ENCODE results near the gene PRH2. TPM values are rescaled to one million over a fixed set of nuclear protein-coding genes. Genes with fewer than 3 reads are reported as not detected.

The PRH2 gene
- polyA plus RNA-seq, 3 donors, result not detected

DNA sequence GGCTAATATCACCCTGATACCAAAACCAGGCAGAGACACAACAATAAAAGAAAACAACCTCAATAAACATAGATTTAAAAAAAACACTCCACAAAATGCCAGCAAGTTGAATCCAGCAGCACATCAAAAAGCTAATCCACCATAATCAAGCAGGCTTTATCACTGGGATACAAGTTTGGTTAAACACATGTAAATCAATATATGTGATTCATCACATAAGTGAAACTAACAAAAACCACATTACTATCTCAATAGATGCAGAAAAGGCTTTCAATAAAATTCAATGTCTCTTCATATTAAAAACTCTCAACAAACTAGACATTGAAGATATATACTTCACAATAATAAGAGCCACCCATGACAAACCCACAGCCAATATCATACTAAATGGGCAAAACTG, 27.0 kb downstream of the PRH2 start:
- H3K27ac ChIP-seq (ENCODE audit: low read depth, low read length), result no peak overlapping the region

DNA sequence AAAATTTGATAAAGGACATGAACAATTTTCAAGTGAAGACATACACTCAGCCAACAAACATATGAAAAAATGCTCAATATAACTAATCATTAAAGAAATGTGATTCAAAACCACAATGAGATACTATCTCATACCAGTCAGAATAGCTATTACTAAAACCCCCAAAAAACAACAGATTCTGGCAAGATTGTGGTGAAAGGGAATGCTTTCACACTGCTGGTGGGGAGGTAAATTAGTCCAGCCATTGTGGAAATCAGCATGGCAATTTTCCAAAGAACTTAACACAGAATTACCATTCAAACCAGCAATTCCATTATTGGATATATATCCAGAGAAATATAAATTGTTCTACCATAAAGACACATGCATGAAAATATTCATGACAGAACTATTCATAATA, 28.7 kb downstream of the PRH2 start:
- H3K27ac ChIP-seq (ENCODE audit: low read depth, low read length), result no peak overlapping the region

DNA sequence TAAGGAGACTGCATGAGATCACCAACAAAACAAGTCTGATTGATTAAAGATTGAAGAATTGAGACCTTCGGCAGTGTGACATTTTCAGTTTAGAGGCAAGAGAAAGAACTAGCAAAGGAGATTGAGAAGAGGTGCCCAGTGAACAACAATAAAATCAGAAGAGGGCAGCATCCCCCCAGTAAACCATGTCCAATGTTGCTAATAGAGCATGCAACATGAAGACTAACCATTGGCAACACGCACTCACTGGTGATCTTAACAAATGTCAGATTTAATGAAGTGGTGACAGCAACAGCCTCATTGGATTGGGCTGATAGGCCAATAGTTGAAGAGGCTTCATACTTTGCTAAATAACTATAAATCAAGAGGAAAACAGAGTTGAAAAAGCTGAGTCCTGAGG, 30.8 kb downstream of the PRH2 start:
- WGBS, 3 donors, result 93 to 98% (median 94%) methylated on average over 2 of the region's 2 CpGs
- H3K27ac ChIP-seq (ENCODE audit: low read depth, low read length), result no peak overlapping the region

DNA sequence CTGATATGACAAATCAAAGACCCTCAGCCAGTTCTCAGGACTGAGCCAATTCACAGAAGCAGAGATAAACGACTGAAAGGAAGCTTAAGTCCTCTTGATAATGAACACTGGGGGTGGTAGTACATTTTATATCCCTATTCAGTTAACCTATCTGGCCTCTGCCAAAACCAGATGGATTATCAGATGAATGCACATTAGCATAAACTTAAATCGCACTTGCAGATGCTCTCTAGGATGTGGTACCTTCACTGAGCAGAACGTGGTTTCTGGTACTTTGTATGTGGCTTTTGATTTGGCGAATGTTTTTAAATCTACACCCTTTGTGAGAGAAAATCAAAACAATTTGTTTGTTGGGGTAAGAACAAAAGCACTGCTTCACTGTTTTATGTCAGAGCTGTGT, 31.2 kb downstream of the PRH2 start:
- 72 to 84% (median 72%) methylated on average over 4 of the region's 4 CpGs for WGBS, 3 donors
- H3K27ac ChIP-seq (ENCODE audit: low read depth, low read length), result no peak overlapping the region

DNA sequence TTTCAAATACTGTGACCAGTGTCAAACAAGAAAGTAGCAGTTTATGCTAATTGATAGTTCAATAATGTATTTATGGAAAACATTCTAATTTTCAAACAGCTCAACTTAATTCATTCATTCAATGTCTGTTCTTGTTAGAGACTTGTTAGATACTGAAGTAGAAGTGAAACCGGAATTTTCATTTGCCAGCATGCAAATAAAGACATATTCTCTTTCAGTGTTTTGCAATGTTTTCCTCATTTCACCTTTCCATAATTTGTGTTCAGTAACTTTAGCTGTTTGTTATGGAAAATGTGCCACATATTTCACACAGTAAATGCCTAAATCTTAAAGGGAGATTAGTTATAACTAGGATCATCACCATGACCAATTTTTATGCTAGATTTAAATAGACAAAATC, 36.4 kb downstream of the PRH2 start:
- no peak overlapping the region for H3K27ac ChIP-seq (ENCODE audit: low read depth, low read length)
- WGBS, 3 donors, result 89 to 100% (median 94%) methylated on average over 1 of the region's 1 CpG

DNA sequence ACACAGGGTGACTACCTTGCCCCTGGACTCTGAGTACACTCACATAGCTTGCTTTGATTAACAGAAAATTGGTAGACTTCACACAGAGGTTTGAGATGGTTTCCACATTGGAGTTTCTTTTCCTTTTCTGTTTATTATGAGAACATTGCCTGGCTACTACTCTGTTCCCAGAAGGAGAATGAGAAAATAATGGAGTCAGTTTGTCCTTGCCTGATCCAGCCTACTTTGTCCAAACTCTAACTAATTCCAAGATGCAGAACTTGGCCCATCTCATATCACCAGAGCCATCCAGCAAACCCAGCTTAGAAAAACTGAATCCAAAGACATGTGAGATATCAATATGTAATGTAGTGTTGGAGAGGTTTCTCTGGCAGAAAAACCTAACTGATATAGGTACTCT, 37.3 kb downstream of the PRH2 start:
- no peak overlapping the region for H3K27ac ChIP-seq (ENCODE audit: low read depth, low read length)

DNA sequence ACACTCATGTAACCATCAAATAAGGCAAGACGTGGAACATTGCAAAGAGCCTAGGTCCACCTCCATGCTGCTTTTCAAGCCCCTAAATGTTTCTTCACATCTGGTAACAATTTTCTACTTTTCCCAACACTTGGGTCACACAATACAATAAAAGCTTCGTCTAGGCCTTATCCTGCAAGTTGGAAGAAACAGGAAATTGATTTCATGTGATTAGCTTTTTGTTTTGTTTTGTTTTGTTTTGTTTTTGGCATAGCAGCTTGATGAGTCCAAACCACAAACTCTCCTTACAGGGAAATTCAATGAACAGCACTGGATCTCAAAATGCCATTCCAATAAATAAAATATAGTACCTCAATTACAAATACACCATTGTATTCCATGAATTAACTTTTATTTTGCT, 38.4 kb downstream of the PRH2 start:
- H3K27ac ChIP-seq (ENCODE audit: low read depth, low read length), result no peak overlapping the region
- WGBS, 3 donors, result 59 to 80% (median 69%) methylated on average over 2 of the region's 2 CpGs

DNA sequence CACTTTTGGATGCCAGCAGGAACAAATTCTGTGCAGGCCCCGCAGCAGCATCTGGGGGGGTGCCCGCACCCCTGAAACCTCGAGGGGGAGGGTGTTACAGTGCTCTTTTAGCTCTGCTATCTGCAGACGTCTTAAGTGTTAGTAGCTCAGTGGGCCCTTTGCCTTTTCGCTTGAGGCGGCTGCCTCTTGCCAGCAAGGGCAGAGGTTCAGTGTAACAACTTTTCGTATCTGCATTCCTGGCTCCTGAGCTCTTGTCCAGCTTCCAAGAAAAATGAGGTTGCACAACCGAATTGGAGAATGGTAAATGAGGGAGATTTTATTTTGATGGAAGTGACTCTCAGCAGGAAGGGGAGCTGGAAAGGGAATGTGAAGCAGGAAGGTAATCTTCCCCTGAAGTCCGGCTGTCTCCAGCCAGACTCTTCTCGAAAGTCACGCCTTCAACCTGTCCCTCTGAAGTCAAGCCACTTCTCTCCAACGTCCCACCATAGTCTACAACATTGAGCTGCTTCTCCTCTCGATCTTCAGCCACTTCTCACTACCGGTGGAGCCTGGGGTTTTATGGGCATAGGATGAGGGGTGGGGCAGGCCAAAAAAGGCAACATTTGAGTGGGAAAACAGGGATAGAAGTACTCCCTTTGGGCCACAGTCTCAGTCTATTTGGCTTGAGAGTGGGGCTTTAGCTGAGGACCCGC, 39.9 kb downstream of the PRH2 start:
- no peak overlapping the region for H3K27ac ChIP-seq (ENCODE audit: low read depth, low read length)
- 68 to 80% (median 73%) methylated on average over 15 of the region's 15 CpGs for WGBS, 3 donors

DNA sequence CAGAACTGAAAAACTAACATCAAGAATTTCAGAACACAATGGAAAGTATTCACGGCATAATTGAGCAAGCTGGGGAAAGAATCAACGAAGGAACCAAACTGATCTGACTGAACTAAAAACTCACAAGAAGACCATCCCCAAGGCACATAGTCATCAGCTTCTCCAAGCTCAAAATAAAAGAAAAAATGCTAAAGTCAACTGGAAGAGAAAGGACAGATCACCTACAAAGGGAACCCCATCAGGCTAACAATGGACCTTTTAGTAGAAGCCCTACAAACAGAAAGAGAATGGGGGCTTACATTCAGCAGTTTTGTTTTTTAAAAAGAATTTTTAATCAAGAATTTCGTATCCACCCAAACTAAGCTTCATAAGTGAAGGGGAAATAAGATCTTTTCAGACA, 45.9 kb downstream of the PRH2 start:
- no peak overlapping the region for H3K27ac ChIP-seq (ENCODE audit: low read depth, low read length)
- 86 to 95% (median 86%) methylated on average over 3 of the region's 3 CpGs for WGBS, 3 donors

DNA sequence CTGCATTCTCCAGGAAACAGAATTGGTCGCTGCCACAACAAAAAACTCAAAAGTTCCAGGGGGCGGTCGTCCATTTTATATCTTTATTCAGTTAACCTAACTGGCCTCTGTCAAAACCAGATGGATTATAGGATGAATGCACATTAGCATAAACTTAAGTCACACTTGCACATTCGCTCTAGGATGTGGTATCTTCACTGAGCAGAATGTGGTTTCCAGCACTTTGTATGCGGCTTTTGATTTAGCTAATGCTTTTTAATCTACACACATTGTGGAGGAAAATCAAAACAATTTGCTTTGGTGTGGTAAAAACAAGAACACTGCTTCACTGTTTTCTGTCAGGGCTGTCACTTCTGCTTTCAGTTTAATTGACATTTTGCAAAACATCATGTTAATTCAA, 53.2 kb downstream of the PRH2 start:
- no peak overlapping the region for H3K27ac ChIP-seq (ENCODE audit: low read depth, low read length)
- 88 to 90% (median 90%) methylated on average over 5 of the region's 5 CpGs for WGBS, 3 donors

Other genes with a start within 250 kb of the PRH2 start
- 100 to 1,000 TPM; 398 to 461 (median 424) TPM for gene YBX3, start 205.9 kb upstream of the PRH2 start, polyA plus RNA-seq
- gene TAS2R7, start 126.6 kb upstream of the PRH2 start, polyA plus RNA-seq, result not detected
- gene TAS2R8, start 122.0 kb upstream of the PRH2 start, polyA plus RNA-seq, result not detected
- gene TAS2R9, start 119.1 kb upstream of the PRH2 start, polyA plus RNA-seq, result under 1 TPM in 1 of 3 donors, not detected in 2; 0.90 TPM
- gene TAS2R10, start 102.9 kb upstream of the PRH2 start, polyA plus RNA-seq, result under 1 TPM in 1 of 3 donors, not detected in 2; 0.07 TPM
- 1 to 10 TPM in 2 of 3 donors, under 1 TPM in 1; 0.59 to 5.5 (median 1.0) TPM for gene PRR4, start 79.8 kb upstream of the PRH2 start, polyA plus RNA-seq
- gene PRH1, start 45.0 kb upstream of the PRH2 start, polyA plus RNA-seq, result 1 to 10 TPM in 2 of 3 donors, under 1 TPM in 1; 0.79 to 1.3 (median 1.2) TPM
- gene TAS2R13, start 19.7 kb upstream of the PRH2 start, polyA plus RNA-seq, result not detected
- gene TAS2R14, start 10.0 kb downstream of the PRH2 start, polyA plus RNA-seq, result under 1 TPM in 2 of 3 donors, not detected in 1; 0.28 to 0.46 TPM
- gene TAS2R50, start 57.7 kb downstream of the PRH2 start, polyA plus RNA-seq, result under 1 TPM in 2 of 3 donors, not detected in 1; 0.06 to 0.67 TPM
- under 1 TPM in 2 of 3 donors, not detected in 1; 0.09 to 0.28 TPM for gene TAS2R20, start 69.1 kb downstream of the PRH2 start, polyA plus RNA-seq
- gene TAS2R19, start 93.4 kb downstream of the PRH2 start, polyA plus RNA-seq, result under 1 TPM in 1 of 3 donors, not detected in 2; 0.14 TPM
- gene TAS2R31, start 102.2 kb downstream of the PRH2 start, polyA plus RNA-seq, result under 1 TPM; 0.06 to 0.67 (median 0.12) TPM
- gene TAS2R46, start 133.1 kb downstream of the PRH2 start, polyA plus RNA-seq, result not detected
- not detected for gene TAS2R43, start 163.1 kb downstream of the PRH2 start, polyA plus RNA-seq
- under 1 TPM in 1 of 3 donors, not detected in 2; 0.03 TPM for gene TAS2R30, start 205.4 kb downstream of the PRH2 start, polyA plus RNA-seq
- 10 to 100 TPM in 1 of 3 donors, 1 to 10 TPM in 2; 2.8 to 10.3 (median 6.6) TPM for gene SMIM10L1, start 242.0 kb downstream of the PRH2 start, polyA plus RNA-seq